ENCODE results near the gene ABCF3. TPM values are rescaled to one million over a fixed set of nuclear protein-coding genes. Genes with fewer than 3 reads are reported as not detected.

ABCF3 gene
- total RNA-seq, 1 experiment from 2014 or later: 62.7 TPM

DNA sequence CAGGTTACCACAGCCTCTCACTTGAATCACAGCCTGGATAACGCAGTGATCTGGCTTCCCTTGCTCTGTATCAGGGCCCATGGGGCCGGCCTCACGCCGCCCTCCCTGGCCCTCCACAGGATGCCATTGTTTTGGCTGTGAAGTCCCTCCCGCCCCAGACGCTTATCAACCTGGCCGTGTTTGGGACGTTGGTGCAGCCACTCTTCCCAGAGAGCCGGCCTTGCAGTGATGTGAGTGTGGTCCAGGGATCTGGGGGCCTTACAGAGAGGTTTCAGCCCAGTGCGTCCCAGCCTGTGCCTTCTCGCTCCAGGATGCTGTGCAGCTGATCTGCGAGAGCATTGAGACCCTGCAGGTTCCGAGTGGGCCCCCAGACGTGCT lies 50.0 kb downstream of the ABCF3 start:
- H3K4me1 Mint-ChIP-seq (ENCODE audit: insufficient read depth, unreplicated experiment): peaks cover 11% of the 10 kb centered on the region
- TF ChIP-seq, protein P1, sequence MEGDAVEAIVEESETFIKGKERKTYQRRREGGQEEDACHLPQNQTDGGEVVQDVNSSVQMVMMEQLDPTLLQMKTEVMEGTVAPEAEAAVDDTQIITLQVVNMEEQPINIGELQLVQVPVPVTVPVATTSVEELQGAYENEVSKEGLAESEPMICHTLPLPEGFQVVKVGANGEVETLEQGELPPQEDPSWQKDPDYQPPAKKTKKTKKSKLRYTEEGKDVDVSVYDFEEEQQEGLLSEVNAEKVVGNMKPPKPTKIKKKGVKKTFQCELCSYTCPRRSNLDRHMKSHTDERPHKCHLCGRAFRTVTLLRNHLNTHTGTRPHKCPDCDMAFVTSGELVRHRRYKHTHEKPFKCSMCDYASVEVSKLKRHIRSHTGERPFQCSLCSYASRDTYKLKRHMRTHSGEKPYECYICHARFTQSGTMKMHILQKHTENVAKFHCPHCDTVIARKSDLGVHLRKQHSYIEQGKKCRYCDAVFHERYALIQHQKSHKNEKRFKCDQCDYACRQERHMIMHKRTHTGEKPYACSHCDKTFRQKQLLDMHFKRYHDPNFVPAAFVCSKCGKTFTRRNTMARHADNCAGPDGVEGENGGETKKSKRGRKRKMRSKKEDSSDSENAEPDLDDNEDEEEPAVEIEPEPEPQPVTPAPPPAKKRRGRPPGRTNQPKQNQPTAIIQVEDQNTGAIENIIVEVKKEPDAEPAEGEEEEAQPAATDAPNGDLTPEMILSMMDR (IDR thresholded peaks at IDR 0.05; ENCODE audit: unreplicated experiment): no peak
- no peak for DNase-seq (ENCODE audit: unreplicated experiment)
- intact Hi-C loops (cut with micrococcal nuclease): no loop called here
- H3K27ac Mint-ChIP-seq (ENCODE audit: low read depth, unreplicated experiment): no peak overlapping the region
- H3K27me3 Mint-ChIP-seq (ENCODE audit: insufficient read depth, unreplicated experiment): peaks cover 10% of the 10 kb centered on the region
- ChIA-PET POLR2A (no interaction called here), CTCF (interaction anchor here (4.0 kb wide), 1 partner anchor 9 kb away, joined by 25 read pairs; no protein-coding TSS in a partner anchor)
- no TSS peak for BruUV-seq (replicated peaks)
- no peak overlapping the region for H3K4me3 Mint-ChIP-seq (ENCODE audit: unreplicated experiment)
- no peaks in the 10 kb centered on the region for H3K36me3 Mint-ChIP-seq (ENCODE audit: insufficient read depth, unreplicated experiment)
- H3K9me3 Mint-ChIP-seq (ENCODE audit: unreplicated experiment): no peaks in the 10 kb centered on the region

DNA sequence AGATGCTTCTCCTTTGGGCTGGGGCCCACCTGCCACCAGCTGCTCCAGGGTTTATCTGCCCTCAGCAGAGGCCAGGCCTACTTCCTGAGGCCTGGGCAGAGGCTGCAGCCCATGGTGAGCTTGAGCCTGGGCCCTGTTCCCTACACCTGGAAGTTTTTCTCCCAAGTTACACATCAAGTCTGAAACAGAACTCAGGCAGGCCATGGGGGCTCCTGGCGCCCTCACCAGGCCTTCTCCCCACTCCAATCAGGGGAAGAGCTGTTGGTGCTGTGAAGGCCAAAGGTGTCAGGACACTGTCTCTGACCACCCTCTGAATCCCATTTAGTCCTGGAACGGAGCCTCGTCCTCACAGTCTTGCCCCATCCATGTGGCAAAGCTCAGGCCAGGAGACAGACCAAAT lies 50.6 kb downstream of the ABCF3 start:
- H3K9me3 Mint-ChIP-seq (ENCODE audit: unreplicated experiment): no peaks in the 10 kb centered on the region
- H3K4me1 Mint-ChIP-seq (ENCODE audit: insufficient read depth, unreplicated experiment): peaks cover 6% of the 10 kb centered on the region
- no peak for DNase-seq (ENCODE audit: unreplicated experiment)
- H3K27me3 Mint-ChIP-seq (ENCODE audit: insufficient read depth, unreplicated experiment): peaks cover 4% of the 10 kb centered on the region
- POLR2A ChIA-PET: interaction anchor here (0.6 kb wide), 1 partner anchor 42 kb away, joined by 3 read pairs; no protein-coding TSS in a partner anchor
- intact Hi-C loops (cut with micrococcal nuclease): no loop called here
- TF ChIP-seq, protein P1 (IDR thresholded peaks at IDR 0.05; ENCODE audit: unreplicated experiment): no peak
- no TSS peak for BruUV-seq (replicated peaks)
- no peak overlapping the region for H3K4me3 Mint-ChIP-seq (ENCODE audit: unreplicated experiment)
- H3K36me3 Mint-ChIP-seq (ENCODE audit: insufficient read depth, unreplicated experiment): no peaks in the 10 kb centered on the region
- no peak overlapping the region for H3K27ac Mint-ChIP-seq (ENCODE audit: low read depth, unreplicated experiment)
- CTCF ChIA-PET: interaction anchor here (1.1 to 4.0 kb wide), 2 partner anchors 10 to 66 kb away, joined by 4 to 25 read pairs; no protein-coding TSS in a partner anchor

DNA sequence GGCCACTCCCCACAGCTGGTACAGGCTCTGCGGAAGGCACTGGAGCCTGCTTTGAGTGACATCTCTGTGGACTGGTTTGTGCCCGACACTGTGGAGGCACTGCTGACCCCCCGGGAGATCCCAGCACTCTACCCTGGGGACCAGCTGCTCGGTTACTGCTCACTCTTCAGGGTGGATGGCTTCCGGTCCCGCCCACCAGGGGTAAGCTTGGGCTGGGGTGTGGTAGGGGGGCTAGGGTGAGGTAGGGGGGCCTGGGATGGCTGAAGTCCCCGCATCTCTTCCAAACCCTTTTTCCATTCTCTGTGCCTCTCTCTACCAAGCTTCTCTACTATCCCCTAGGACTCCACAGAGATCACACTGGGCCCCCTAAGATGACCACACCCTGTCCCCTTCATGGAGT lies 51.2 kb downstream of the ABCF3 start:
- no peaks in the 10 kb centered on the region for H3K27me3 Mint-ChIP-seq (ENCODE audit: insufficient read depth, unreplicated experiment)
- TF ChIP-seq, protein P1 (IDR thresholded peaks at IDR 0.05; ENCODE audit: unreplicated experiment): no peak
- CTCF ChIA-PET: interaction anchor here (0.7 to 4.0 kb wide), 4 partner anchors 10 to 343 kb away, joined by 3 to 25 read pairs (median 4); partner anchors contain the start of gene EEF1AKMT4
- POLR2A ChIA-PET: no interaction called here
- no peaks in the 10 kb centered on the region for H3K36me3 Mint-ChIP-seq (ENCODE audit: insufficient read depth, unreplicated experiment)
- H3K4me3 Mint-ChIP-seq (ENCODE audit: unreplicated experiment): no peak overlapping the region
- no peak overlapping the region for H3K27ac Mint-ChIP-seq (ENCODE audit: low read depth, unreplicated experiment)
- H3K4me1 Mint-ChIP-seq (ENCODE audit: insufficient read depth, unreplicated experiment): peaks cover 6% of the 10 kb centered on the region
- no peaks in the 10 kb centered on the region for H3K9me3 Mint-ChIP-seq (ENCODE audit: unreplicated experiment)
- no peak for DNase-seq (ENCODE audit: unreplicated experiment)
- intact Hi-C loops (cut with micrococcal nuclease): no loop called here
- BruUV-seq (replicated peaks): no TSS peak

DNA sequence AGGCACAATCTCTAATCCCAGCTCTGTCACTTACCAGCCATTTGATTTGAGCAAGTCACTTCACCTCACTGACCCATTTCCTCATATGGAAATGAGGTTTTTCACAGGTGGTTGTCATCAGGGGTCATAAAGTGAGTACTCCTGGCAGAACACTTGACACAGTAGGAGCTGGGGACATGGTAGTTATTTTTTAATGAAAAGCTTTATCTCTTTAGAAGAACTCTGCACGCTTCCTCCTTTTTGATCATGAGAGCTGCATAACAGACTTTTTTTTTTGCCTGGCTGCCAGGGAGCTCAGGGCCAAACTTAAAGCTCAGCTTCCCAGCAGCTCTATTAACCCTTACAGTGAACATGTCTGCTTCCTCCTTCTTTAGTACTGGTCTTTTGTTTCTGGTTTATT lies 51.8 kb downstream of the ABCF3 start:
- Mint-ChIP-seq H3K27me3 (ENCODE audit: insufficient read depth, unreplicated experiment) (no peaks in the 10 kb centered on the region), H3K36me3 (ENCODE audit: insufficient read depth, unreplicated experiment) (no peaks in the 10 kb centered on the region), H3K4me1 (ENCODE audit: insufficient read depth, unreplicated experiment) (peaks cover 6% of the 10 kb centered on the region), H3K27ac (ENCODE audit: low read depth, unreplicated experiment) (no peak overlapping the region), H3K4me3 (ENCODE audit: unreplicated experiment) (no peak overlapping the region), H3K9me3 (ENCODE audit: unreplicated experiment) (no peaks in the 10 kb centered on the region)
- intact Hi-C loops (cut with micrococcal nuclease): no loop called here
- POLR2A ChIA-PET: no interaction called here
- DNase-seq (ENCODE audit: unreplicated experiment): no peak
- BruUV-seq (replicated peaks): no TSS peak
- CTCF ChIA-PET: interaction anchor here (0.5 to 4.0 kb wide), 7 partner anchors 11 to 344 kb away, joined by 3 to 25 read pairs (median 3); partner anchors contain the start of gene EEF1AKMT4
- TF ChIP-seq, protein P1 (IDR thresholded peaks at IDR 0.05; ENCODE audit: unreplicated experiment): no peak

All from MCF 10A (cell line).